Tibial artery (tissue), 4 donors: ENCODE results near the gene PCP4L1.

Experiments
- DNase-seq, 2 donors: peaks; one replicate each; pipeline ENCODE4 v3.0.0-alpha.2; 2019
- H3K27ac ChIP-seq, 2 donors: fragments of 200-600 bp; sonication (generic) in 1 of 2; 1 replicate in 1 of 2; 2 replicates in 1 of 2; pipeline ENCODE4 v1.5.1; 2018 to 2019; ENCODE audit warnings: mild to moderate bottlenecking in 1 of 2
- H3K27me3 ChIP-seq, 2 donors: fragments of 200-600 bp; sonication (generic) in 1 of 2; one replicate each; pipeline versions ENCODE4 v1.5.1 to v1.6.0; 2016 to 2019
- H3K36me3 ChIP-seq, 3 donors: fragments of 200-600 bp; sonication (generic) in 2 of 3; one replicate each; pipeline ENCODE4 v1.5.1; 2016 to 2019; ENCODE audit warnings: mild to moderate bottlenecking in 2 of 3
- H3K4me1 ChIP-seq, 4 donors: fragments of 200-600 bp; sonication (generic) in 2 of 4; 1 replicate in 3 of 4; 2 replicates in 1 of 4; pipeline ENCODE4 v1.5.1; 2016 to 2019
- H3K4me3 ChIP-seq, 2 donors: fragments of 200-600 bp; sonication (generic) in 1 of 2; 1 replicate in 1 of 2; 2 replicates in 1 of 2; pipeline ENCODE4 v1.5.1; 2018 to 2019; ENCODE audit warnings: mild to moderate bottlenecking in 2 of 2
- H3K9me3 ChIP-seq, 3 donors: fragments of 200-600 bp; sonication (generic) in 1 of 3; one replicate each; pipeline ENCODE4 v1.5.1; 2016 to 2019
- CTCF ChIP-seq, 2 experiments: fragments of 200-600 bp in 1 of 2; fragments of 450-650 bp in 1 of 2; IDR thresholded peaks; one replicate each; pipeline ENCODE4 v1.5.1; 2017 to 2019; ENCODE audit warnings: antibody characterized with exemption in 2 of 2, mild to moderate bottlenecking in 1 of 2, moderate library complexity in 1 of 2
- intact Hi-C: fragments of 100-400 bp; cut with DNase I; formaldehyde crosslinking; loops from one replicate; pipeline ENCODE4 v1.15.0; 2023; ENCODE audit warnings: low total_unique reads

PCP4L1 gene

GRCh38 chr1:161324020-161324419 is 65.5 kb downstream of the PCP4L1 start:
- H3K9me3 ChIP-seq: no peaks in the 10 kb centered on the region
- no peak overlapping the region for H3K27ac ChIP-seq
- no peaks in the 10 kb centered on the region for H3K4me1 ChIP-seq
- no peak for TF ChIP-seq CTCF (IDR thresholded peaks at IDR 0.05)
- intact Hi-C loops: no loop called here
- H3K4me3 ChIP-seq: no peak overlapping the region
- peaks cover 39 to 66% (median 57%) of the 10 kb centered on the region in 3 donors for H3K36me3 ChIP-seq
- no peaks in the 10 kb centered on the region for H3K27me3 ChIP-seq
- no peak for DNase-seq

GRCh38 chr1:161330346-161330745 is 71.8 kb downstream of the PCP4L1 start:
- H3K27ac ChIP-seq: no peak overlapping the region
- no peak for TF ChIP-seq CTCF (IDR thresholded peaks at IDR 0.05)
- H3K9me3 ChIP-seq: no peaks in the 10 kb centered on the region
- H3K4me3 ChIP-seq: no peak overlapping the region
- intact Hi-C loops: no loop called here
- H3K36me3 ChIP-seq: peaks cover 75 to 94% (median 81%) of the 10 kb centered on the region in 3 donors
- no peaks in the 10 kb centered on the region for H3K4me1 ChIP-seq
- no peaks in the 10 kb centered on the region for H3K27me3 ChIP-seq
- DNase-seq: no peak

GRCh38 chr1:161333166-161333565 is 74.6 kb downstream of the PCP4L1 start:
- no peaks in the 10 kb centered on the region for H3K4me1 ChIP-seq
- no peak for DNase-seq
- H3K27ac ChIP-seq: no peak overlapping the region
- H3K36me3 ChIP-seq: peaks cover 53 to 78% (median 65%) of the 10 kb centered on the region in 3 donors
- H3K27me3 ChIP-seq: no peaks in the 10 kb centered on the region
- H3K9me3 ChIP-seq: no peaks in the 10 kb centered on the region
- TF ChIP-seq CTCF (IDR thresholded peaks at IDR 0.05): no peak
- no peak overlapping the region for H3K4me3 ChIP-seq
- intact Hi-C loops: no loop called here
